Activated CD4-positive, alpha-beta memory T cell treated with anti-CD3 and anti-CD28 coated beads, Interleukin-2, amount 10 ng/mL, durations not matched to agents 7 days and 5 days (primary cell): Measurements from ENCODE around the gene KCNE1. TPM values are rescaled to one million over a fixed set of nuclear protein-coding genes. Genes with fewer than 3 reads are reported as not detected.

Experiments
- CTCF ChIA-PET: fragments of 350-600 bp; sonication (Branson Sonifier 250); formaldehyde crosslinking; loops from one replicate; lab custom pipeline; 2021; ENCODE audit warnings: antibody characterized with exemption, inconsistent platforms; lab: Charles Lee
- POLR2A ChIA-PET: fragments of 350-600 bp; sonication (Branson Sonifier 250); formaldehyde crosslinking; loops from one replicate; lab custom pipeline; 2021; ENCODE audit warnings: antibody characterized with exemption; lab: Charles Lee
- DNase-seq: peaks from one replicate; pipeline ENCODE4 v3.0.0-alpha.2; 2020
- H3K27ac Mint-ChIP-seq: one replicate; pipeline ENCODE4 v1.8.0; 2021; ENCODE audit warnings: mild to moderate bottlenecking, mixed read lengths
- H3K27me3 Mint-ChIP-seq: one replicate; pipeline ENCODE4 v1.8.0; 2021; ENCODE audit warnings: mixed read lengths
- H3K36me3 Mint-ChIP-seq: one replicate; pipeline ENCODE4 v1.8.0; 2021; ENCODE audit warnings: low read depth, mixed read lengths
- H3K4me1 Mint-ChIP-seq: one replicate; pipeline ENCODE4 v1.8.0; 2021; ENCODE audit warnings: mixed read lengths
- H3K4me3 Mint-ChIP-seq: one replicate; pipeline ENCODE4 v1.8.0; 2021; ENCODE audit warnings: mild to moderate bottlenecking, mixed read lengths
- H3K9me3 Mint-ChIP-seq: one replicate; pipeline ENCODE4 v1.8.0; 2021; ENCODE audit warnings: mixed read lengths
- total RNA-seq, 2 experiments: library from RNA; stranded (reverse); gene quantifications; one replicate each; pipeline ENCODE4 v1.2.3, GENCODE V29; 2021

Gene KCNE1
- total RNA-seq, 2 experiments from 2014 or later = 0.40 TPM; not detected in 1

DNA sequence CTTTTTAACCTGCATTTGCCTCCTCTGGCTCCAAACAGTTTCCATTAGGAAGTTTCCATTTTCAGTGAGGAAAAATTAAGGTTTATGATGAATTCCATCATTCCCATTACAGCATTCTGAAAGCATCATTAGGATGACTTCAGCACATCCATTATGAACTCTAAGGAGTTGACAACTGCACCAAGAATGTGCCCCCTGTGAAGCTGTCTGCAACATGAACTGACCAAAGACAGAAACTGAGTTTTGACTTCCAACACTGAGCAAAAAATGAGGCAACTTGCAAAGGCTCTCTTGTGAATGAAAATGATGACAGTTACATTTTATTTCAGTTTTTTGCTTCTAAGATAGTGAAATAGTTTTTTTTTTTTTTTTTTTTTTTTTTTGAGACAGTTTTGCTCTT lies 18.3 kb upstream of the KCNE1 start:
- Mint-ChIP-seq H3K4me3 (no peak overlapping the region), H3K9me3 (no peaks in the 10 kb centered on the region), H3K4me1 (peaks cover 11% of the 10 kb centered on the region), H3K36me3 (no peaks in the 10 kb centered on the region), H3K27ac (no peak overlapping the region), H3K27me3 (peaks cover 2% of the 10 kb centered on the region)
- DNase-seq = no peak
- CTCF ChIA-PET = no interaction called here
- POLR2A ChIA-PET = no interaction called here

DNA sequence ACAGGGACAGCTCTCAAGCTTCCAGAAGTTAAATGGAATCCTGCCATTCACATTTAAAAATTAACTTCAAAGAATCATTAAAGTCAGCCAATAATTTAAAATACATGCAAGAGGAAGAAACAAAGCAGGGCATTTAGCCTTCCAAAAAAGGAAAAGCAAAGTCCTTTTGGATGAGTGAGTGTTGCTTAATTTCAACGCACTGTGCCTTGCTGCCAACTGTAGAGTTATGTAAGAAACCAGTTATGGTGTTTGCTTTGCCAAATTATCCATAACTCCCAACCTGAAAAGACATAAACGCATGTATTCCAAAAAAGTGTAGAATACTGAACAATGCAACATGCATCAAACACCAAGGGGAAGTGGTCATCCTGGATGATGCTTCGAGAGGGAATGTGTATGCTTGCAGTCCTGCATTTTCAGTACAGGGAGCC lies 16.1 kb upstream of the KCNE1 start:
- H3K27me3 Mint-ChIP-seq = peaks cover 2% of the 10 kb centered on the region
- H3K4me1 Mint-ChIP-seq = peaks cover 9% of the 10 kb centered on the region
- no peaks in the 10 kb centered on the region for H3K36me3 Mint-ChIP-seq
- H3K9me3 Mint-ChIP-seq = no peaks in the 10 kb centered on the region
- ChIA-PET POLR2A (no interaction called here), CTCF (no interaction called here)
- H3K4me3 Mint-ChIP-seq = no peak overlapping the region
- DNase-seq = no peak
- no peak overlapping the region for H3K27ac Mint-ChIP-seq

DNA sequence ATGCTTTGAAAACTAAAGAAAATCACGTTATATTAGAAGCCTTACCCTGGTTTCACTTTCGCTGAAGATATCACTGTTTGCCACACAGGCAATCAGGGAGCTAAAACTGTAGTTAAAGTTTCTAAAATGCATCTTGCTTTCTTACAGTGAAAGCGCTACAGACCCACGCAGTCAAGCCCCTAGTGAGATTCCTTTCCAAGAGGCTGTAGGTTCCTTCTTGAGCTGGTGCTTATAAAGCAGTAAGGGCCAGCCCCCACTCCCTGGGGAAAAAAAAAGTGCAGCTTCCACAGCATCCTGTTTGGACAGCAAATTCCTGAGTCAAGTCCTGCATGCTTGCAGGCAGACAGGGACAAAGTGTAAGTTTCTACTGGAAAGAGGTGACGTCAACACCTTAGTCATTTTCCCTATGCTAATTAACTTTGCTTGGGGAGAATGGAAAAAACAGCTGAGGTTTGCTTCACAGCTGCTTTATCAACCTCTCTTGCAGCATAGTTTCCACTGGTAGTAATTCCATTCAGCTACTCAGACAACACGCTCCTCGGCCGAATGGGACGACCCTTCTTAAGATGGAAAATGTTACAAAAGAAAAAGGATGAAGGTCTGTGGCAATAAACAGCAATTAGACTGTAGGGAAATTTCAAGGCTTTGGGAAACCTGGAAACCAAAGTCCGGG lies 14.7 kb upstream of the KCNE1 start:
- Mint-ChIP-seq H3K4me1 (peaks cover 9% of the 10 kb centered on the region), H3K36me3 (no peaks in the 10 kb centered on the region), H3K9me3 (no peaks in the 10 kb centered on the region), H3K27me3 (peaks cover 2% of the 10 kb centered on the region), H3K4me3 (peak overlapping the region; percentile 8), H3K27ac (no peak overlapping the region)
- ChIA-PET POLR2A (no interaction called here), CTCF (interaction anchor here (0.9 to 1.7 kb wide), 2 partner anchors 9 to 17 kb away, joined by 4 to 6 read pairs; no protein-coding TSS in a partner anchor)
- no peak for DNase-seq

DNA sequence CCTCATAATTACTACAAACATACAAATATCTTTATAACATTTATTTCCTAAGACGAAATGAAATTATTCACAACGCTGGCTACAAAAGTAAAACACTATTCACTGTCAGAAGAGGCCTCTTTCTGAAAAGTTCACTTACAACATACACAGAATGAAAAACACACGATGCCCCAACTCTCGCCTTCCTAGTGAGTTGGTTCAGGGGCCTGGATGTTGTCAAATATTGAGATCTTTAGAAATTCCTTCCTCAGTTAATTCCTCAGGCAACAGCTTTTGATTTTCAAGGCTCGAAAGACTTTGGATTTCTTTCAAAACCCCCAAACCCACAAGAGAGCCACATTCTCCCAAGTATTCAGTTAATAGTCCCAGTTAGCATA lies 14.2 kb upstream of the KCNE1 start:
- H3K9me3 Mint-ChIP-seq = no peaks in the 10 kb centered on the region
- peaks cover 9% of the 10 kb centered on the region for H3K4me1 Mint-ChIP-seq
- POLR2A ChIA-PET = no interaction called here
- CTCF ChIA-PET = interaction anchor here (0.9 to 1.7 kb wide), 2 partner anchors 8 to 18 kb away, joined by 4 to 6 read pairs; no protein-coding TSS in a partner anchor
- H3K36me3 Mint-ChIP-seq = no peaks in the 10 kb centered on the region
- DNase-seq = no peak
- H3K4me3 Mint-ChIP-seq = peak overlapping the region; percentile 8
- peaks cover 2% of the 10 kb centered on the region for H3K27me3 Mint-ChIP-seq
- no peak overlapping the region for H3K27ac Mint-ChIP-seq

DNA sequence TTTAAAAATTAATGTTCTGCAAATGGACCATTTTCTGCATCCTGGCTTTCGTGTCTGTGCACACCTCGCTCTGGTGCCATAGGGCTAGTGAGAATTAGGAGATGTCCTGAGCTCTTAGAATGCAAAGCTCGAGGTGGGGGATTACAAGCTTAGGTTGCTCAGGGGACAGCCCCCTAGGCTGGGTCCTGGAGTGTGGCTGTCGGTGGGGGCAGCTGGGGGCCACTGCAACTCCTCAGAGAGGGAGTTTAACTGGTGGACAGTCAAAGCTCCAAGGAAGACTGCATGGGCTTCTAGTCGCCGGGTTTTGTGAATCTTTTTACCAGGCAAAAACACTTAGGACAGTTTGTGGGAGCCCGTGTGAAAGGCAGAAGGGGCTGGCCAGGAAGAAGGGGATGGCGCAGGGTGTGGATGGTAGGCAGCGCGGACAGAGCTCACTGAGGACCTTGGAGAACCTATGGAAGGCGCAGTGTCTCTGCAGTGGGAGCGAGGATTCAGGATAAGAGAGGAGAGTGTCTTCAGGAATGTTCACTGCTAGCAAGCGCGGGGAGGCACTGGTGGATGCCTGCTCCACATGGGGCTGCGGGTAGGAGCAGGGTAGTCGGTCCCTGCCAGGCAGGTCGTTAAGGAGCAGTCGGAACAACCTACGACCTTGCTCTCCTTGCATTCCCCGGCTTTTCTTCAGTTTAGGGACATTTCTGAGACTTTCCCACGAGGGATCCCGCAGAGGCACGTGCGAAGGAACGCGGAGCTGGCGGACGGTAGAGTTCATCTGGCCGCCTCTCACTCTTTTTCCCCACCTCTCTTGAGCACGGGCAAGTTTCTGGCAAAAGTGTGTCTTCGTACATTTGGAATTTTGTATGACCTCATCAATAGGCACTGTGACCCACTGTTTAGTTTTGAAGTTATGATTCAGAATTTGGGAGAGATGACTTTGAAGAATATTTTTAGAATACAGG lies 12.9 kb upstream of the KCNE1 start:
- H3K27ac Mint-ChIP-seq = no peak overlapping the region
- H3K27me3 Mint-ChIP-seq = peaks cover 2% of the 10 kb centered on the region
- no peak overlapping the region for H3K4me3 Mint-ChIP-seq
- DNase-seq = no peak
- CTCF ChIA-PET = no interaction called here
- POLR2A ChIA-PET = no interaction called here
- no peaks in the 10 kb centered on the region for H3K36me3 Mint-ChIP-seq
- H3K4me1 Mint-ChIP-seq = peaks cover 9% of the 10 kb centered on the region
- no peaks in the 10 kb centered on the region for H3K9me3 Mint-ChIP-seq

DNA sequence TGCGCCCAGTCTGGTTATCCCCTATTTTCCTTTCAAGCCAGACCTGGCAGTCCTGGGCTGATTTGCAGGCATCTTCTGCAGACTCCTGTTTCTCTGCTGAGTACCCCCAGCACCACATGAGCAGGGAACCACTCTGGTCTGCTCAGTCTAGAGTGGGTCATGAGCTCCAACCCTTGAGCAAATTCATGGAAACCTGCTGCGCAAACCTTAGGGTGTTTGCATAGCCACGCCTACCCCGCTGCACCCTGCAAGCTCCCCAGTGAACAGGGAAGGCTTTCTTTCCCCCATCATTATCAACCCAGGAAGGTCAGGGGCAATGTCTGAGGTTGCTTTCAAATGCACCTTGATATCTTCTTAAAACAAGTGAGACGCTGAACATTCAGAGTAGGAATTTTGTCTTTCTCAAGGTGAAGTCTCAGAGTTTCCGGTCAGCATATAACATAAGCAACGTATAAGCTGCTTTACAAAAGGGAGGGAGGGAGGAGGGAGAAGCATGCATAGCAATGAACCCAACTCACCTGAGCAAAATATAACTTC lies 11.1 kb upstream of the KCNE1 start:
- H3K4me3 Mint-ChIP-seq = no peak overlapping the region
- DNase-seq = no peak
- ChIA-PET POLR2A (no interaction called here), CTCF (no interaction called here)
- no peaks in the 10 kb centered on the region for H3K9me3 Mint-ChIP-seq
- peaks cover 2% of the 10 kb centered on the region for H3K27me3 Mint-ChIP-seq
- H3K4me1 Mint-ChIP-seq = peaks cover 9% of the 10 kb centered on the region
- no peaks in the 10 kb centered on the region for H3K36me3 Mint-ChIP-seq
- no peak overlapping the region for H3K27ac Mint-ChIP-seq

DNA sequence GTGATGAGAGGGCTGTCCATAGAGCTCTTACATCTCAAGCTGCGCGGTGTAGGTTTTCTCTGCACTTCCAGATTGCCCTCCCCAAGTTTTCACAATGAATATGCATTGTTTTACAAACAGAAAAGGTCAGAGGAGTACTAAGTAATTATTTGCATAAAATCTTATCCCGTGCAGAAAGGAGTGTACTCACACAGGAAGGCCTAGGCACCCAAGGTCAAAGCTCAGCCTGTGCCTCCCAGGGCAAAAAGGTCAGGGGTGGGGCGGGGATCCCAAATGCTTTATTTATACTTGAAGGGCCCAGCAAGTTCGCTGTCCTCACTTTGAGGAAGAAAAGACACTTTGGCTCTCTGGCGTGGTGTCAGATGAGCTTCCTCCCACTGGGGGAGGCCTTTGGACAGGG lies 10.3 kb upstream of the KCNE1 start:
- H3K4me3 Mint-ChIP-seq = no peak overlapping the region
- no peaks in the 10 kb centered on the region for H3K27me3 Mint-ChIP-seq
- H3K36me3 Mint-ChIP-seq = no peaks in the 10 kb centered on the region
- ChIA-PET POLR2A (no interaction called here), CTCF (no interaction called here)
- no peak for DNase-seq
- H3K4me1 Mint-ChIP-seq = peaks cover 18% of the 10 kb centered on the region
- H3K27ac Mint-ChIP-seq = no peak overlapping the region
- no peaks in the 10 kb centered on the region for H3K9me3 Mint-ChIP-seq

DNA sequence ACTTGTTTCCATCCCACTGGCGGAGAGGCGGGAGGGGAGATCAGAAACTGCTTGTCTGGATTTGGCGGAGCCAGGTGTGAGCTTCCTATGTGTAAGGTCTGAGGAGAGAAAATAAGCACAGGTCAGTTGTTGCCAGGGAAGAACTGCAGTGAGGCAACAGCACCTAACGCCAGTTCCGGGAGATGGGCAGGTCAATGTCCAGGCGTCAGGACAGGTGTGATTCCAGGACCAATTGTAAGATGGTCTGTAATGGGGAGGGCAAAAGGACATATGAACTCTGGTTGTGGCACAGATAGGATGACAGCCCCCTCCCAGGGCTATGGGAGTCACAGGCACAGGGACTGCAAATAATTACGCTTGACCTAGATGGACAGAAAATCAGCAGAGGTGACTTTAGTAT lies 9.6 kb upstream of the KCNE1 start:
- Mint-ChIP-seq H3K9me3 (no peaks in the 10 kb centered on the region), H3K4me1 (peaks cover 18% of the 10 kb centered on the region), H3K4me3 (no peak overlapping the region), H3K27me3 (no peaks in the 10 kb centered on the region), H3K27ac (no peak overlapping the region), H3K36me3 (no peaks in the 10 kb centered on the region)
- ChIA-PET CTCF (no interaction called here), POLR2A (no interaction called here)
- no peak for DNase-seq

DNA sequence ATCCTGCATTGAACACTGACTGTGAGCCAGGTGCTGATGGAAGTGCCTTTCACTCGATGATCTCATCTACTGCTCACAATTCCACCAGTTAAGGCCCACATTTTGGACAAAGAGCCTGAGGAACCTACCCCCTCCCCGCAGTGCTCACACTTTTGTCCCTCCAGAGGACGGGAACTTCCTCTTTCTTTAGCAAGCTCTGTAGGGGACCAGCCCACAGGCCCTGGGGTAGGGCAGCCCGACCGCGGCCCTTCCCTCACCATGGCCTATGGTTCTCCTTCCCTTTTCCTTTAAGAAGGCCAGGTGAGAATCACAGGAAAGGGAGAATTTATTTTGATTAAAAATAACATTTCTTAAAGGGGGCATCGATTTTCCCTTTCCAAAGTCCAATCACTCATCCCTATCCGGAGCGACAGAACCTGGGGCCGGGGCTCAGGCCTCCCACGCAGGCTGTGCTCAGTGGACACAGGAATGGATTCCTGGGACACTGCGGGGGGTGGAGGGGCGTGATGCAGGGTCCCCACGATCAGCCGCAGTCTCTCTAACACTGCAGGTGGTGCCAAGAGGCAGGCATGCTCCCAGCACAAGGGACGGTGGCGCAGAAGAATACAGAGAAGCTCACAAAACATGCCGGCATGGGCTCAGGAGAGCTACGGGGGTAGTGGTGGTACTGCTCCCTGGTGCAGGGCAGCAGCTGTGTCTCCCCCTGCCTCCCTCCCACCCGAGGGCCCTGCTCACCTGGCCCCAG lies 8.9 kb upstream of the KCNE1 start:
- no peaks in the 10 kb centered on the region for H3K27me3 Mint-ChIP-seq
- ChIA-PET POLR2A (no interaction called here), CTCF (no interaction called here)
- H3K4me1 Mint-ChIP-seq = peaks cover 14% of the 10 kb centered on the region
- DNase-seq = no peak
- no peaks in the 10 kb centered on the region for H3K36me3 Mint-ChIP-seq
- H3K4me3 Mint-ChIP-seq = no peak overlapping the region
- H3K27ac Mint-ChIP-seq = no peak overlapping the region
- no peaks in the 10 kb centered on the region for H3K9me3 Mint-ChIP-seq

DNA sequence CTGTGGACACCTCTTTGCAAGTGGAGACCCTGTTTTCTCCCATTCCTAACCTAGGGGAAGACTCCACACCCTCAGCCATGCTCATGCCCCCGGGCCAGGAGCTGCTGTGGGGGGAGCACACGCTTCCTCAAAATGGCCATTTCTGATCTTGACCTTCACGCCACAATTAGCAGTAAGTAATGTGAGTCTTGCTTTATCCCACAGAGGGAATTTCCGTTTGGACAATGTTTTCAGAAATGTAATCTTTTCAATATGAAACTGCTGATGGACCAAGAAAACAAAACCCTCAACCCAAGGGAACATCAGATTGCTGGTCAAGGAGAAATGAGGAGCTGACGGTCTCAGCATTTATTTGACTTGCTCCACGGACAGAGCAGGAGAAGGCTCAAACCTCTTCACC lies 8.3 kb upstream of the KCNE1 start:
- no peak overlapping the region for H3K27ac Mint-ChIP-seq
- ChIA-PET POLR2A (no interaction called here), CTCF (no interaction called here)
- H3K4me1 Mint-ChIP-seq = peaks cover 14% of the 10 kb centered on the region
- DNase-seq = no peak
- H3K27me3 Mint-ChIP-seq = no peaks in the 10 kb centered on the region
- H3K4me3 Mint-ChIP-seq = no peak overlapping the region
- H3K9me3 Mint-ChIP-seq = no peaks in the 10 kb centered on the region
- no peaks in the 10 kb centered on the region for H3K36me3 Mint-ChIP-seq

DNA sequence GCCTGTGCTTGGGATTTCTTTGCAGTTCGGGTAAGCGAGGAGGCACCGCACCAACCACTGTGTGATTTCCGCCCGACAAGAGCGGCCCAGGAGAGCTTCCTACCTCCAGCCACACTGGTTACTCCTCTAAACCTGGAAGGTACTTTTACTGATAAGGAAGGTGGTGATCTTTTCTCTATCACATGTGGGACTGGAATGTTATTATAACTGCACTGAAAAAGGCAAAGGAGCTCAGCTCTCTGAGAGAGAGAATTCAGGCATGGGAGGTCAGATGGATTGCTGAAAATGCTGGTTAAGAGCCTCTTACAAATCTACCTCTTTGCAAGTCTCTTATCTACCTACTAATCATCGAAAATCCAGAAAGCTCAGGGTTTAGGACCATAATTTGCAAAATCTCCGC lies 7.7 kb upstream of the KCNE1 start:
- POLR2A ChIA-PET = no interaction called here
- no peaks in the 10 kb centered on the region for H3K9me3 Mint-ChIP-seq
- peaks cover 14% of the 10 kb centered on the region for H3K4me1 Mint-ChIP-seq
- H3K4me3 Mint-ChIP-seq = no peak overlapping the region
- CTCF ChIA-PET = no interaction called here
- H3K36me3 Mint-ChIP-seq = no peaks in the 10 kb centered on the region
- DNase-seq = no peak
- H3K27ac Mint-ChIP-seq = no peak overlapping the region
- H3K27me3 Mint-ChIP-seq = no peaks in the 10 kb centered on the region

DNA sequence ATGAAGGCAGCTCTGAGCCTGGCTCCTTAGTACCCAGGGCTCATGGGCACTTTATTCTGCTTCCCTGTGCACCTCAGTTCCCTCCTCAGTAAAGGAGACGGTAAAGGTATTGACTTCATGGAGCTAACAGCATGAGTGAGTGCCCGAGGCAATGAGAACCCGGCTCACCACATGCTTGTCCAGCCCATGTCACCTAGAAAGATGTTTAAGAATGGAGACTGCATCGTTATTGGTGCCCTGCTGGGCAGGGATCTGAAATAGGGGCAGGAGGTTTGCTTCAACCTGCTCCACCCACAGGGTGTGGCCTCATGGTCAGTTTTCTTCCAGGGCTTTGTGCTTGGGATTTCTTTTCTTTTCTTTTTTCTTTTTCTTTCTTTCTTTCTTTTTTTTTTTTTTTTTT lies 7.0 kb upstream of the KCNE1 start:
- Mint-ChIP-seq H3K27ac (no peak overlapping the region), H3K4me1 (peaks cover 14% of the 10 kb centered on the region), H3K36me3 (no peaks in the 10 kb centered on the region), H3K4me3 (no peak overlapping the region), H3K27me3 (no peaks in the 10 kb centered on the region), H3K9me3 (no peaks in the 10 kb centered on the region)
- POLR2A ChIA-PET = no interaction called here
- DNase-seq = no peak
- CTCF ChIA-PET = no interaction called here

DNA sequence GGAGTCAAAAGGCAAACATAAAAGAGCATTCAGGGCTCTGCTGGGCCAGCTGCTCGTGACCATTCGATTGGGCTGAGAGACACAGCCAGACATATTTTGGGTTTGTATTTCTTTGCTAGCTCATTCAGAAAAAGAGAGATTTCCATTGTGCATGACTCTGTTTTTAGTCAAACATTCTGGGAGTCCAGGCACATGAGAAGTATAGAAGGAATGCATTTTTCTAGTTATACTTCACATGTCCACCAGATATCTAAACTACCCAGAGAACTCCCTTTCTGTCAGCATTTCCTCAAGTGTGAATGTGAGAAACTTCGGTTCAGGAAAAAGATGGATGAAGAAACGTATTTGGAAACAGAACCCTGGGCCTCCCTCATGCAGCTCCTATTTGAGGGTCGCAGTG lies 6.3 kb upstream of the KCNE1 start:
- H3K4me3 Mint-ChIP-seq = no peak overlapping the region
- peaks cover 2% of the 10 kb centered on the region for H3K27me3 Mint-ChIP-seq

More for the DNA sequence above, 6.3 kb upstream of the KCNE1 start:
- Mint-ChIP-seq H3K4me1 (peaks cover 14% of the 10 kb centered on the region), H3K36me3 (no peaks in the 10 kb centered on the region), H3K9me3 (no peaks in the 10 kb centered on the region), H3K27ac (no peak overlapping the region)
- no peak for DNase-seq
- ChIA-PET CTCF (interaction anchor here (1.0 to 1.6 kb wide), 2 partner anchors 8 to 23 kb away, joined by 3 to 6 read pairs; no protein-coding TSS in a partner anchor), POLR2A (no interaction called here)
